ENCODE results near the gene RAP2A. TPM values are rescaled to one million over a fixed set of nuclear protein-coding genes. Genes with fewer than 3 reads are reported as not detected.

The RAP2A gene
- total and polyA plus RNA-seq, 2 donors (not counting 1 experiment from before 2014, with no cell fraction given), result 31.4 to 35.0 TPM

DNA sequence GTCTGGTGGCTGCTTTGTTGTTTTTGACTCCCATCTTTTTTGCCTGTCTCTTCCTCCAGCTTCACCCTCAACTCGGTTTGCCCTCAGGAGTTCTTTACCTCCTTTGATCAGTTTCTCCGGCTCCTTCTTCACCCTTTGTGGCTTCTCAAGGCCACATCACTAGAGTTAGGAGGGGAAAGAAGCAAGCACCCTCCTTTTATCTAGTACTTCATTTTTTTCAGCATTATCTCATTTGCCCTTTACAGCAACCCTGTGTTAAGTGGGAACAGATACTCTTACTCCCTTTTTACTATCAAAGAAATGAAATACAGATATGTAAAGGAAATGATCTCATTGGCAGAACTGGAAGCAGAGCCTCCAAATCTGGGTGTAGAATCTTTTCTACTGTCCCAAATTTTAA, 26.9 kb downstream of the RAP2A start:
- H2AFZ ChIP-seq (ENCODE audit: low read length), result no peak overlapping the region
- H3K79me2 ChIP-seq (ENCODE audit: control insufficient read depth, insufficient read depth, low read length), result no peaks in the 10 kb centered on the region
- H3K27me3 ChIP-seq (ENCODE audit: control insufficient read depth, insufficient read depth, low read length), result no peaks in the 10 kb centered on the region
- H3K4me1 ChIP-seq (ENCODE audit: control insufficient read depth, extremely low read depth, insufficient read depth, low read length), result peaks cover 2% of the 10 kb centered on the region
- H3K27ac ChIP-seq (ENCODE audit: insufficient read depth, low read length), result no peak overlapping the region
- H3K36me3 ChIP-seq (ENCODE audit: control insufficient read depth, insufficient read depth, low read length), result peaks cover 4% of the 10 kb centered on the region
- H3K9ac ChIP-seq (ENCODE audit: insufficient read depth, low read length), result no peak overlapping the region
- no peak for TF ChIP-seq CTCF (conservative IDR thresholded peaks at IDR 0.05 in 1 of 2, IDR thresholded peaks at IDR 0.05 in 1 of 2; ENCODE audit: low read depth in 1 of 2, low read length in 2 of 2)
- no peak overlapping the region for H3K4me3 ChIP-seq (replicated peaks in 1 of 4; ENCODE audit: control extremely low read depth in 1 of 4, insufficient read depth in 1 of 4, low read depth in 3 of 4, low read length in 4 of 4)
- H3K4me2 ChIP-seq (ENCODE audit: extremely low read depth, insufficient read depth, low read length), result no peak overlapping the region
- no peak for DNase-seq (ENCODE audit: low read depth in 2 of 2)
- H4K20me1 ChIP-seq (ENCODE audit: control insufficient read depth, extremely low read depth, insufficient read depth, low read length), result no peaks in the 10 kb centered on the region
- H3K9me3 ChIP-seq (ENCODE audit: control insufficient read depth, insufficient read depth, low read depth, low read length), result no peaks in the 10 kb centered on the region

- Histone ChIP-seq H4K20me1 (ENCODE audit: control insufficient read depth, extremely low read depth, insufficient read depth, low read length) (no peaks in the 10 kb centered on the region), H2AFZ (ENCODE audit: low read length) (no peak overlapping the region), H3K27me3 (ENCODE audit: control insufficient read depth, insufficient read depth, low read length) (no peaks in the 10 kb centered on the region), H3K79me2 (ENCODE audit: control insufficient read depth, insufficient read depth, low read length) (no peaks in the 10 kb centered on the region), H3K4me2 (ENCODE audit: extremely low read depth, insufficient read depth, low read length) (no peak overlapping the region), H3K9ac (ENCODE audit: insufficient read depth, low read length) (no peak overlapping the region), H3K4me1 (ENCODE audit: control insufficient read depth, extremely low read depth, insufficient read depth, low read length) (peaks cover 2% of the 10 kb centered on the region), H3K36me3 (ENCODE audit: control insufficient read depth, insufficient read depth, low read length) (peaks cover 4% of the 10 kb centered on the region), H3K4me3 (replicated peaks in 1 of 4; ENCODE audit: control extremely low read depth in 1 of 4, insufficient read depth in 1 of 4, low read depth in 3 of 4, low read length in 4 of 4) (no peak overlapping the region), H3K27ac (ENCODE audit: insufficient read depth, low read length) (no peak overlapping the region), H3K9me3 (ENCODE audit: control insufficient read depth, insufficient read depth, low read depth, low read length) (no peaks in the 10 kb centered on the region)
- TF ChIP-seq EZH2 (IDR thresholded peaks at IDR 0.05; ENCODE audit: low read length, missing control alignments), result no peak
- TF ChIP-seq CTCF (conservative IDR thresholded peaks at IDR 0.05 in 1 of 2, IDR thresholded peaks at IDR 0.05 in 1 of 2; ENCODE audit: low read depth in 1 of 2, low read length in 2 of 2), result no peak
- peak in 1 of 2 donors; percentile 52 for DNase-seq (ENCODE audit: low read depth in 2 of 2)
These were observed 30.6 kb downstream of the RAP2A start for GRCh38 chr13:97464561-97464960.

- DNase-seq (ENCODE audit: low read depth in 2 of 2), result no peak
- Histone ChIP-seq H3K79me2 (ENCODE audit: control insufficient read depth, insufficient read depth, low read length) (no peaks in the 10 kb centered on the region), H3K36me3 (ENCODE audit: control insufficient read depth, insufficient read depth, low read length) (peaks cover 4% of the 10 kb centered on the region), H3K9ac (ENCODE audit: insufficient read depth, low read length) (no peak overlapping the region), H2AFZ (ENCODE audit: low read length) (no peak overlapping the region), H3K4me2 (ENCODE audit: extremely low read depth, insufficient read depth, low read length) (no peak overlapping the region), H4K20me1 (ENCODE audit: control insufficient read depth, extremely low read depth, insufficient read depth, low read length) (no peaks in the 10 kb centered on the region), H3K4me3 (replicated peaks in 1 of 4; ENCODE audit: control extremely low read depth in 1 of 4, insufficient read depth in 1 of 4, low read depth in 3 of 4, low read length in 4 of 4) (no peak overlapping the region), H3K27me3 (ENCODE audit: control insufficient read depth, insufficient read depth, low read length) (no peaks in the 10 kb centered on the region), H3K9me3 (ENCODE audit: control insufficient read depth, insufficient read depth, low read depth, low read length) (no peaks in the 10 kb centered on the region), H3K4me1 (ENCODE audit: control insufficient read depth, extremely low read depth, insufficient read depth, low read length) (no peaks in the 10 kb centered on the region), H3K27ac (ENCODE audit: insufficient read depth, low read length) (no peak overlapping the region)
- TF ChIP-seq CTCF (conservative IDR thresholded peaks at IDR 0.05 in 1 of 2, IDR thresholded peaks at IDR 0.05 in 1 of 2; ENCODE audit: low read depth in 1 of 2, low read length in 2 of 2), result no peak
- no peak for TF ChIP-seq EZH2 (IDR thresholded peaks at IDR 0.05; ENCODE audit: low read length, missing control alignments)
These were observed 32.8 kb downstream of the RAP2A start for GRCh38 chr13:97466722-97467121.
